NCI-H2029 (cell line): ENCODE measurements around the gene AK8.

Experiments
- DNase-seq: peaks from one replicate; lab custom pipeline; 2025; lab: John Stamatoyannopoulos, UW

AK8 gene

GRCh38 chr9:132857616-132858342, 20.3 kb downstream of the AK8 start:
- DNase-seq = no peak

GRCh38 chr9:132857031-132857430, 21.1 kb downstream of the AK8 start:
- no peak for DNase-seq

- DNase-seq = no peak
Observed at GRCh38 chr9:132855904-132856303, 22.2 kb downstream of the AK8 start.

GRCh38 chr9:132854832-132855231, 23.3 kb downstream of the AK8 start:
- DNase-seq = no peak

GRCh38 chr9:132853482-132853881, 24.6 kb downstream of the AK8 start:
- DNase-seq = no peak

- peak; percentile 75 for DNase-seq
Observed at GRCh38 chr9:132849185-132849706, 28.8 kb downstream of the AK8 start.

GRCh38 chr9:132846918-132847515, 31.1 kb downstream of the AK8 start:
- DNase-seq = no peak

GRCh38 chr9:132846109-132846917, 31.8 kb downstream of the AK8 start:
- no peak for DNase-seq

- no peak for DNase-seq
Observed at GRCh38 chr9:132842124-132843044, 35.7 kb downstream of the AK8 start.

GRCh38 chr9:132840980-132841379, 37.1 kb downstream of the AK8 start:
- no peak for DNase-seq

GRCh38 chr9:132838291-132838690, 39.8 kb downstream of the AK8 start:
- no peak for DNase-seq

- DNase-seq = no peak
Observed at GRCh38 chr9:132837501-132838286, 40.4 kb downstream of the AK8 start.

GRCh38 chr9:132834343-132834742, 43.7 kb downstream of the AK8 start:
- no peak for DNase-seq

GRCh38 chr9:132833550-132834121, 44.4 kb downstream of the AK8 start:
- no peak for DNase-seq

- DNase-seq = no peak
Observed at GRCh38 chr9:132832171-132832881, 45.8 kb downstream of the AK8 start.

GRCh38 chr9:132828201-132828770, 49.8 kb downstream of the AK8 start:
- no peak for DNase-seq

- DNase-seq = no peak
Observed at GRCh38 chr9:132827366-132827765, 50.7 kb downstream of the AK8 start.

- DNase-seq = no peak
Observed at GRCh38 chr9:132826621-132827365, 51.3 kb downstream of the AK8 start.

GRCh38 chr9:132826131-132826530, 52.0 kb downstream of the AK8 start:
- DNase-seq = no peak
